Measurements from ENCODE around the gene SMIM10L1.

The SMIM10L1 gene

DNA sequence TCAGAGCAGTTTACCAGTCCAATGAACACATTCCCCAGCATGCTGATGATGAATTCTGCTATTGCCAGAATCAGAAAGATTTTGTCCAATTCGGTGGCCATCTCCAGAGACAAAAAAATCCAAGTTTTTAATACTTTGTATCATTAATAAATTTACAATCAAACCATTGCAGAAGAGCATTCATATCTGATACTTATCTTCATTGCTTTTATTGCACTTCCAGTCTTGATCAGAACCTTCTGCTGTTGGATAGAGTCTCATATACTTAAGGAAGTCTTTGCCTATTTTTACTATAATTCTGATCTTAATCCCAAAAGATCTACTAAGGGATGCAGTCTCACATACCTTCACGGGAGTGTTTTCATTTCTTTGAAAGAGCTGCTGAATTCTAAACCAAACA lies 15.8 kb downstream of the SMIM10L1 start, which contains the start of gene TAS2R42:
TAS2R42 (minus strand) TSS at position 101 of the 400 bp plus-strand sequence; CDS start at position 101, 0 bp downstream.
- ATAC-seq = no peak
- no peak for DNase-seq

GRCh38 chr12:11202811-11203210 lies 31.8 kb downstream of the SMIM10L1 start:
- DNase-seq (no peak), ATAC-seq (no peak)

DNA sequence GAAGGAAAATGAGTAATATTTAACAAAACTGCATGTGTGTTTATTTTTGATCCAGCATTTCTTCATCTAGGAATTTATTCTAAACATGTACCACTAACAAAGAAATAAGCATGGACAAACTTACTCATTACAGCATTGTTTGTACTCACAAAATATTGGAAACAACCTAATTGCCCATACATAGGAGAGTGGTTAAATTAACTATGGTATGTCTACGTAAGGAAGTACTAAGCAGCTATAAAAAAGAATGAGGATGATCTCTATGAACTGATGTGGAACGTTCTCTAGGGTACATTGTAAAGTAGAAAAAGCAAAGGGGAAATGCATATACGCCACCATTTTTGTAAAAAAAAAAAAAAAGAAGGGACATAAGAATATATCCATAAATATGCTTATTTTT lies 33.2 kb downstream of the SMIM10L1 start:
- no peak for DNase-seq

DNA sequence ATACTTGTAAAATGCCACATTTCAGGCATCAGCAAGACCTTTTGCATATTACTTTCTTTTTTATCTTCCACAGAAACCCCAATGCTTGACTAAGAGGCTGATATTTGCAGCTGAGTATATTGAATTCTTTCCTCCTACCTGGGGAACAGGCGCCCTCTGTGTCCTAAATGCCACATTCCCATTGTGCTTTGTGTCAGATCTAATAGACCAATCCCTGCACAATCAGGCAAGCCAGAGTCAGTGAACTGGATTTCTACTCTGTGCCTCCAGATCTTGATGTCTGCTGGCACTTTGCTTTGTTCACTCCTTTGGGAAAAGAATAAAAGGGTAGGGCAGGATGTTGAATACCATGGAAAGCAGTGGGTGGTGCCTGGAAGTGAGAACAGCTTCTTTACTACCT lies 38.1 kb downstream of the SMIM10L1 start:
- ATAC-seq (no peak), DNase-seq (no peak)

More for the DNA sequence above, 33.2 kb downstream of the SMIM10L1 start:
- no peak for ATAC-seq

All from stimulated activated naive CD8-positive, alpha-beta T cell treated with anti-CD3 and anti-CD28 coated beads, Interleukin-15, Interleukin-2, amounts not matched to agents 100 U/mL and 50 U/mL, for 24 hours (primary cell).